Endodermal cell (in vitro differentiated cells): Measurements from ENCODE around the gene OCA2. TPM values are rescaled to one million over a fixed set of nuclear protein-coding genes. Genes with fewer than 3 reads are reported as not detected.

Experiments used
- DNase-seq: peaks from one replicate; pipeline ENCODE4 v3.0.0-alpha.2; 2017
- H3K27ac ChIP-seq: 2 replicates; pipeline ENCODE4 v1.5.1; 2013; ENCODE audit warnings: mild to moderate bottlenecking, low read depth, low read length, moderate library complexity
- H3K27me3 ChIP-seq: 2 replicates; pipeline ENCODE4 v1.6.1; 2013; ENCODE audit warnings: mild to moderate bottlenecking, low read length, moderate library complexity; ENCODE audit not compliant: insufficient read depth, control insufficient read depth, poor library complexity, severe bottlenecking
- H3K36me3 ChIP-seq: 2 replicates; pipeline ENCODE4 v1.7.0; 2013; ENCODE audit warnings: mild to moderate bottlenecking, low read length, moderate library complexity; ENCODE audit not compliant: control insufficient read depth, insufficient read depth
- H3K4me1 ChIP-seq: one replicate; pipeline ENCODE4 v1.7.0; 2013; ENCODE audit warnings: low read length; ENCODE audit not compliant: control insufficient read depth, insufficient read depth
- H3K4me3 ChIP-seq: 2 replicates; pipeline ENCODE4 v1.5.1; 2013; ENCODE audit warnings: mild to moderate bottlenecking, low read length, moderate library complexity
- H3K9ac ChIP-seq: 2 replicates; pipeline ENCODE4 v1.6.1; 2013; ENCODE audit warnings: mild to moderate bottlenecking, low read length, moderate library complexity; ENCODE audit not compliant: poor library complexity, severe bottlenecking; ENCODE audit errors: extremely low read depth
- H3K9me3 ChIP-seq: 2 replicates; pipeline ENCODE4 v1.6.1; 2013; ENCODE audit warnings: mild to moderate bottlenecking, low read length, moderate library complexity; ENCODE audit not compliant: control insufficient read depth
- H3K27ac Mint-ChIP-seq: 2 replicates; pipeline ENCODE4 v1.8.0; 2020; ENCODE audit warnings: mixed read lengths
- H3K27me3 Mint-ChIP-seq: 2 replicates; pipeline ENCODE4 v1.8.0; 2021; ENCODE audit warnings: mild to moderate bottlenecking, mixed read lengths; ENCODE audit not compliant: insufficient read depth
- H3K36me3 Mint-ChIP-seq: 2 replicates; pipeline ENCODE4 v1.8.0; 2020; ENCODE audit warnings: low read depth, mixed read lengths
- H3K4me1 Mint-ChIP-seq: 2 replicates; pipeline ENCODE4 v1.8.0; 2020; ENCODE audit warnings: mixed read lengths
- H3K4me3 Mint-ChIP-seq: 2 replicates; pipeline ENCODE4 v1.8.0; 2020; ENCODE audit warnings: mild to moderate bottlenecking, moderate library complexity, mixed read lengths
- H3K9me3 Mint-ChIP-seq: 2 replicates; pipeline ENCODE4 v1.8.0; 2020; ENCODE audit warnings: mild to moderate bottlenecking, mixed read lengths
- WGBS, 2 experiments: methylation state at CpG; one replicate each; pipeline versions ENCODE4 v1.1.5 to v1.1.7; 2013; ENCODE audit warnings: missing lambda C conversion rate in 2 of 2, mixed read lengths in 1 of 2; ENCODE audit not compliant: insufficient coverage in 1 of 2, insufficient read length in 1 of 2; 5-methylcytosine and 5-hydroxymethylcytosine counted together
- total RNA-seq, 2 donors: library from RNA; stranded (reverse); fragmentation: NEBNext Ultra II Directional in 1 of 2; extraction: Animal tissue kit (Norgen Biotek cat#: 25700) in 1 of 2; gene quantifications; 2 replicates in 1 of 2; 3 replicates in 1 of 2; pipeline ENCODE4 v1.2.1, GENCODE V29; 2021
- TF ChIP-seq, protein P1 (sequence below): fragments of 200-600 bp; sonication (generic); conservative IDR thresholded peaks from 2 replicates; pipeline ENCODE4 v1.5.0; 2021; ENCODE audit warnings: antibody characterized with exemption, mild to moderate bottlenecking

OCA2 gene
- total RNA-seq, 2 donors from 2014 or later, result 0.29 to 0.84 TPM

DNA sequence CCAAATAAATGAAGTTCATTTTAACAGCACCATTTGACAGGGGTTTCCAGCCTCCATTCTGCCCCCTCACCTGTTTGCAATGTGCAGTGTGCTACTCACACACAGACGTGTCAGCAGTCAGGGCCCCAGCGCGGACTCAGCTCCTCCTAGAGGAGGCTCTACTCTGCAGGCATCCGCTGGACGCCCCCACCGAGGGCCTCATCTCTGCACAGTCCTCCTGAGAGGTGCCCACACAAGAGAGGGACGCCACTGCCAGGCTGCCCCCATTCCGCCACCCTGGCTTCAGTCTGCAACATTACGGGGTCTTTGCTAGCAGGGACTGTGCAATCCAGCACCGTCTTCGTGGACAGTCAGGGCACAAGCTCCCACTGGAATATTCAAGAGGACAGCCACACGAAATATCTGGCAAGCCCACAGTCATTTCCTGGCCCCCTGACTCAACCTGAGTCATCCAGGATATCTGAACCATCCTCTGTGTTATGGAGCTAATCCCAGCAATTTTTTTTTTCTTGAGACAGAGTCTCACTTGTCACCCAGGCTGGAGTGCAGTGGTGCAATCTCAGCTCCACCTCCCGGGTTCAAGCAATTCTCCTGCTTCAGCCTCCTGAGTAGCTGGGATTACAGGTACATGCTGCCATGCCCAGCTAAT is 255.0 kb downstream of the OCA2 start:
- H3K36me3 ChIP-seq, result no peaks in the 10 kb centered on the region
- 88 to 91% methylated on average over 9 to 13 of the region's 13 CpGs for WGBS, 2 experiments
- no peaks in the 10 kb centered on the region for H3K9me3 ChIP-seq
- TF ChIP-seq, protein P1, sequence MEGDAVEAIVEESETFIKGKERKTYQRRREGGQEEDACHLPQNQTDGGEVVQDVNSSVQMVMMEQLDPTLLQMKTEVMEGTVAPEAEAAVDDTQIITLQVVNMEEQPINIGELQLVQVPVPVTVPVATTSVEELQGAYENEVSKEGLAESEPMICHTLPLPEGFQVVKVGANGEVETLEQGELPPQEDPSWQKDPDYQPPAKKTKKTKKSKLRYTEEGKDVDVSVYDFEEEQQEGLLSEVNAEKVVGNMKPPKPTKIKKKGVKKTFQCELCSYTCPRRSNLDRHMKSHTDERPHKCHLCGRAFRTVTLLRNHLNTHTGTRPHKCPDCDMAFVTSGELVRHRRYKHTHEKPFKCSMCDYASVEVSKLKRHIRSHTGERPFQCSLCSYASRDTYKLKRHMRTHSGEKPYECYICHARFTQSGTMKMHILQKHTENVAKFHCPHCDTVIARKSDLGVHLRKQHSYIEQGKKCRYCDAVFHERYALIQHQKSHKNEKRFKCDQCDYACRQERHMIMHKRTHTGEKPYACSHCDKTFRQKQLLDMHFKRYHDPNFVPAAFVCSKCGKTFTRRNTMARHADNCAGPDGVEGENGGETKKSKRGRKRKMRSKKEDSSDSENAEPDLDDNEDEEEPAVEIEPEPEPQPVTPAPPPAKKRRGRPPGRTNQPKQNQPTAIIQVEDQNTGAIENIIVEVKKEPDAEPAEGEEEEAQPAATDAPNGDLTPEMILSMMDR, result no peak
- H3K27ac Mint-ChIP-seq, result no peak overlapping the region
- H3K9ac ChIP-seq, result no peak overlapping the region
- no peaks in the 10 kb centered on the region for H3K4me1 Mint-ChIP-seq
- no peaks in the 10 kb centered on the region for H3K27me3 ChIP-seq
- H3K4me3 Mint-ChIP-seq, result no peak overlapping the region
- H3K9me3 Mint-ChIP-seq, result no peaks in the 10 kb centered on the region
- H3K36me3 Mint-ChIP-seq, result no peaks in the 10 kb centered on the region
- no peak overlapping the region for H3K27ac ChIP-seq
- no peaks in the 10 kb centered on the region for H3K27me3 Mint-ChIP-seq
- no peak for DNase-seq
- H3K4me3 ChIP-seq, result no peak overlapping the region
- H3K4me1 ChIP-seq, result no peaks in the 10 kb centered on the region

DNA sequence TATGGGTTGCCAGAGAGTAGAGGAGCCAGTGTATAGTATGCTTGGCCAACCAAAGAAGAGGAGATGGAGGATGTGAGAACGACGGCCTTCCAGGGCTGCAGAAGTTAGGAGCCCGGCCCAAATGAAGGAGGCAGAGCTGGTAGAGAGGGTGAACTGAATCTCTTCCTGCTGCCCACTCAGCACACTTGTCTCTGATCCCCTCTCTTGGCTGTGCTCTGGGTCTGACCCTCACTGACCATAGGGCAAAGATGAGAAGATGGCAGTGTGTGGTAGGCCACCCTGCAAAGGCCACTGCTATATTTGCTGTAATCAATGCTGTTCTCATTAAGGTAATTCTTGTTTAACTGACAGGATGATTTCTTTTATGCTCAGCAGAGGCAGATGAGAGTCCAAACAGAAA is 256.0 kb downstream of the OCA2 start:
- no peak overlapping the region for H3K4me3 Mint-ChIP-seq

DNA sequence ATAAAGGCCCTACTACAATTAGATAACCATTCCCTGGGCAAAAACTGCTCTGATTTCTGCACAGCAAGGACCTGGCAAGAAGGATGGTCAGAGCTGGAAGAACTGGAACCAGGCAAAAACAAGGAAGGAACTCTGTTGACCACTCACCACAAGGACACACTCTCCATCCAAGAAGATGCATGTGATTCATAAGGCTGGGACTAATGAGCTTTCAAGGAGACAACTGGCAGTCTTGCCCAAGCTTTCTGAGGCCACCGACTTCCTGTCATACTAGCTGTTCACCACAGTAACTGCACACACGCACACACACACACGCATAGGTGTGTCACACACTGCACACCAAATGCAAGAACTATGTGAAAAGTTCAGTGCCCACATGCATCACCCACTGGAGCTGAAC is 256.6 kb downstream of the OCA2 start:
- Mint-ChIP-seq H3K27me3 (no peaks in the 10 kb centered on the region), H3K36me3 (no peaks in the 10 kb centered on the region), H3K4me3 (no peak overlapping the region), H3K9me3 (no peaks in the 10 kb centered on the region), H3K4me1 (no peaks in the 10 kb centered on the region), H3K27ac (no peak overlapping the region)
- no peak overlapping the region for H3K4me3 ChIP-seq
- H3K27ac ChIP-seq, result no peak overlapping the region
- no peak overlapping the region for H3K9ac ChIP-seq
- no peaks in the 10 kb centered on the region for H3K27me3 ChIP-seq
- no peak for DNase-seq
- WGBS, 2 experiments, result 97 to 100% methylated on average over 2 to 3 of the region's 3 CpGs
- H3K36me3 ChIP-seq, result no peaks in the 10 kb centered on the region
- no peaks in the 10 kb centered on the region for H3K9me3 ChIP-seq
- H3K4me1 ChIP-seq, result no peaks in the 10 kb centered on the region
- TF ChIP-seq, protein P1, result no peak

More for the DNA sequence above, 256.0 kb downstream of the OCA2 start:
- Histone ChIP-seq H3K4me3 (no peak overlapping the region), H3K9ac (no peak overlapping the region), H3K9me3 (no peaks in the 10 kb centered on the region), H3K27me3 (no peaks in the 10 kb centered on the region), H3K36me3 (no peaks in the 10 kb centered on the region), H3K27ac (no peak overlapping the region), H3K4me1 (no peaks in the 10 kb centered on the region)
- 93 to 94% methylated on average over 3 of the region's 3 CpGs for WGBS, 2 experiments
- Mint-ChIP-seq H3K36me3 (no peaks in the 10 kb centered on the region), H3K27ac (no peak overlapping the region), H3K4me1 (no peaks in the 10 kb centered on the region), H3K9me3 (no peaks in the 10 kb centered on the region), H3K27me3 (no peaks in the 10 kb centered on the region)
- TF ChIP-seq, protein P1, result no peak
- no peak for DNase-seq
